A673 (cell line): ENCODE results near the gene SSTR4. TPM values are rescaled to one million over a fixed set of nuclear protein-coding genes. Genes with fewer than 3 reads are reported as not detected.

Experiments used
- BruUV-seq: library from RNA; stranded (reverse); fragments of 400-500 nt; replicated peaks from 2 replicates; lab custom pipeline; 2021; lab: Mats Ljungman, UMichigan
- CTCF ChIA-PET: fragments of 300-600 bp; sonication (Branson Sonifier 250); formaldehyde crosslinking; loops from one replicate; lab custom pipeline; 2022; ENCODE audit warnings: antibody characterized with exemption; lab: Charles Lee
- POLR2A ChIA-PET: fragments of 300-600 bp; sonication (Branson Sonifier 250); formaldehyde crosslinking; loops from one replicate; lab custom pipeline; 2022; ENCODE audit warnings: antibody characterized with exemption; ENCODE audit not compliant: low non-redundant PET; lab: Charles Lee
- DNase-seq: peaks from one replicate; pipeline ENCODE4 v3.0.0-alpha.2; 2015; ENCODE audit warnings: low spot score
- H3K27ac ChIP-seq: fragments of 200-600 bp; sonication (generic); 2 replicates; pipeline ENCODE4 v1.5.1; 2016; ENCODE audit warnings: mixed run types, low read depth, mild to moderate bottlenecking, mixed read lengths, antibody characterized with exemption, low read length; ENCODE audit not compliant: poor library complexity, severe bottlenecking
- H3K27me3 ChIP-seq: fragments of 200-600 bp; sonication (generic); replicated peaks from 2 replicates; pipeline ENCODE4 v1.6.1; 2017; ENCODE audit warnings: mixed run types, low read depth, mild to moderate bottlenecking, mixed read lengths, antibody characterized with exemption, low read length; ENCODE audit not compliant: insufficient read depth, poor library complexity
- H3K36me3 ChIP-seq: fragments of 200-600 bp; sonication (generic); 2 replicates; pipeline ENCODE4 v1.6.1; 2016; ENCODE audit warnings: mixed run types, mild to moderate bottlenecking, mixed read lengths, antibody characterized with exemption, low read length; ENCODE audit not compliant: insufficient read depth, poor library complexity, severe bottlenecking
- H3K4me1 ChIP-seq: fragments of 200-600 bp; sonication (generic); 2 replicates; pipeline ENCODE4 v1.6.1; 2017; ENCODE audit warnings: mixed run types, mild to moderate bottlenecking, mixed read lengths, antibody characterized with exemption, low read length; ENCODE audit not compliant: insufficient read depth, poor library complexity, severe bottlenecking
- H3K4me3 ChIP-seq: fragments of 200-600 bp; sonication (generic); 2 replicates; pipeline ENCODE4 v1.5.1; 2016; ENCODE audit warnings: low read depth, mixed run types, mild to moderate bottlenecking, mixed read lengths, low read length; ENCODE audit not compliant: poor library complexity, severe bottlenecking
- H3K9me3 ChIP-seq: fragments of 200-600 bp; sonication (generic); 2 replicates; pipeline ENCODE4 v1.6.1; 2016; ENCODE audit warnings: mixed run types, low read depth, mild to moderate bottlenecking, mixed read lengths, antibody characterized with exemption, low read length; ENCODE audit not compliant: poor library complexity, severe bottlenecking
- EZH2 ChIP-seq: fragments of 200-600 bp; sonication (generic); IDR thresholded peaks from 2 replicates; pipeline ENCODE4 v1.6.1; 2017; ENCODE audit warnings: borderline replicate concordance, low read depth, mild to moderate bottlenecking, mixed read lengths, antibody characterized with exemption, low read length; ENCODE audit not compliant: poor library complexity, severe bottlenecking
- intact Hi-C: fragments of 100-400 bp; cut with micrococcal nuclease; formaldehyde crosslinking; loops from one replicate; pipeline ENCODE4 v1.10.0; 2022; ENCODE audit not compliant: unreplicated experiment
- total RNA-seq: library from RNA; stranded (reverse); gene quantifications from 2 replicates; pipeline ENCODE4 v1.2.3, GENCODE V29; 2021
- TF ChIP-seq, protein P1 (sequence below): fragments of 300-800, 200-600 bp; sonication (generic); conservative IDR thresholded peaks from 2 replicates; pipeline ENCODE4 v1.5.1; 2017; ENCODE audit warnings: low read depth, mild to moderate bottlenecking, antibody characterized with exemption, low read length, moderate library complexity, mixed read lengths

SSTR4 gene
- total RNA-seq, 1 experiment from 2014 or later, result not detected

DNA sequence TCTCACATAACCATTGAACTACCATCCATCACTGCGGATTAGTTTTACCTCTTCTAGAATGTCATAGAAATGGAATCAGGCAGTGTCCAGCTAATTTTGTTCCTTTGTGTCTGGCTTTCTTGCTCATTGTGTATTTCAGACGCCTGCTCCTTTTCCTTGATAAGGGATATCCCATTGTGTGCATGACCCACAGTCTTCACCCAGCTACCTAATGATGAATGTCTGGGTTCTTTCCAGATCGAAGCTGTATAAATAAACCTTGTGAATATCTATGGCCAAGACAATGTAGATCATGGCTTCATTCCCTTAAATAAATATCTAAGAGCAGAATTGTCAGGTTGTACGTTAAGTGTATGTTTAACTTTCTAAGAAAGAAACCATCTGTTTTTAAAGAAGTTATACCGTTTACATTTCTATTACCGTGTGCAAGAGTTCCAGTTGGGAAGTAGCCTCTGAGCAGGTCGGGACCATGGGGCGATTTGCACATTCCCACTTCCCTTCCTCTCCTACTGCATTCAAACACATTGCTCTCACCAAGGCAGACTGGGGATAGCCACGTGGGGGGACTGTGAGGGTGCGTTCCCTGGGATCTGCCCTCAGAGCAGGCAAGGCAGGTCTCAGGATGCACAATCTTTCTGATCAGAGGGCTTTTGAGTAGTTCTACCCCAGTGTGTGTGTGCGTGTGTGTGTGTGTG lies 37.9 kb downstream of the SSTR4 start:
- Histone ChIP-seq H3K4me1 (no peaks in the 10 kb centered on the region), H3K27ac (no peak overlapping the region), H3K27me3 (peaks cover 44% of the 10 kb centered on the region), H3K36me3 (no peaks in the 10 kb centered on the region), H3K9me3 (no peaks in the 10 kb centered on the region), H3K4me3 (no peak overlapping the region)
- no peak for DNase-seq
- no peak for TF ChIP-seq EZH2
- TF ChIP-seq, protein P1, sequence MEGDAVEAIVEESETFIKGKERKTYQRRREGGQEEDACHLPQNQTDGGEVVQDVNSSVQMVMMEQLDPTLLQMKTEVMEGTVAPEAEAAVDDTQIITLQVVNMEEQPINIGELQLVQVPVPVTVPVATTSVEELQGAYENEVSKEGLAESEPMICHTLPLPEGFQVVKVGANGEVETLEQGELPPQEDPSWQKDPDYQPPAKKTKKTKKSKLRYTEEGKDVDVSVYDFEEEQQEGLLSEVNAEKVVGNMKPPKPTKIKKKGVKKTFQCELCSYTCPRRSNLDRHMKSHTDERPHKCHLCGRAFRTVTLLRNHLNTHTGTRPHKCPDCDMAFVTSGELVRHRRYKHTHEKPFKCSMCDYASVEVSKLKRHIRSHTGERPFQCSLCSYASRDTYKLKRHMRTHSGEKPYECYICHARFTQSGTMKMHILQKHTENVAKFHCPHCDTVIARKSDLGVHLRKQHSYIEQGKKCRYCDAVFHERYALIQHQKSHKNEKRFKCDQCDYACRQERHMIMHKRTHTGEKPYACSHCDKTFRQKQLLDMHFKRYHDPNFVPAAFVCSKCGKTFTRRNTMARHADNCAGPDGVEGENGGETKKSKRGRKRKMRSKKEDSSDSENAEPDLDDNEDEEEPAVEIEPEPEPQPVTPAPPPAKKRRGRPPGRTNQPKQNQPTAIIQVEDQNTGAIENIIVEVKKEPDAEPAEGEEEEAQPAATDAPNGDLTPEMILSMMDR, result no peak
- intact Hi-C loops, result loop anchor here (2.0 kb wide), 1 partner anchor 20 kb away; no protein-coding TSS in a partner anchor
- ChIA-PET POLR2A (no interaction called here), CTCF (no interaction called here)
- BruUV-seq, result no TSS peak

DNA sequence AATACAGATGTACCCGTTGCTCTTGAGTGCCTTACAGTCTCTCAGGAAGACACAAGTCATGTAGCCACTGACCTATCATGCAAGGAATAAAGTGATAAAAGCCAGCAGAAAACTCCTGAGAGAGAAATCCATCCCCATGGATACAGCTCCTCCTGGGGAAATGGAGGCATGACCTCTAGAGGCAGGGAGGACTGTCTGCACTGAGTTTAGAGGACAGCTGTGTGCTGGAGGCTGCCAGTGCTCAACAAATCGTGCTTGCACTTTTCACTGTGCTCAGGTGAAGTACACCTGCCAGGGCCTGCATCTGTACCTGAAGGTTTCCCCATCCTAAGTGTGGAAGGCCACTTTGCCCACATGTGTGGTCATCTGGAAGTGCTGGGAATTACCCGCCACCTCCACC lies 38.9 kb downstream of the SSTR4 start:
- ChIA-PET POLR2A (no interaction called here), CTCF (no interaction called here)
- intact Hi-C loops, result no loop called here
- no peak for TF ChIP-seq EZH2
- TF ChIP-seq, protein P1, result no peak
- Histone ChIP-seq H3K36me3 (no peaks in the 10 kb centered on the region), H3K4me3 (no peak overlapping the region), H3K27me3 (peaks cover 54% of the 10 kb centered on the region), H3K9me3 (no peaks in the 10 kb centered on the region), H3K4me1 (no peaks in the 10 kb centered on the region), H3K27ac (no peak overlapping the region)
- no peak for DNase-seq
- no TSS peak for BruUV-seq

- intact Hi-C loops, result no loop called here
- POLR2A ChIA-PET, result no interaction called here
- no peak for TF ChIP-seq EZH2
- TF ChIP-seq, protein P1, result no peak
Observed at GRCh38 chr20:23077277-23077676, 42.2 kb downstream of the SSTR4 start.

More at GRCh38 chr20:23077277-23077676, 42.2 kb downstream of the SSTR4 start:
- CTCF ChIA-PET, result no interaction called here
- no peak for DNase-seq
- H3K27me3 ChIP-seq, result peaks cover 51% of the 10 kb centered on the region
- BruUV-seq, result no TSS peak
- H3K9me3 ChIP-seq, result no peaks in the 10 kb centered on the region
- no peaks in the 10 kb centered on the region for H3K4me1 ChIP-seq
- no peak overlapping the region for H3K27ac ChIP-seq
- H3K4me3 ChIP-seq, result no peak overlapping the region
- no peaks in the 10 kb centered on the region for H3K36me3 ChIP-seq
